Thyroid gland (tissue), 4 donors: Measurements from ENCODE around the gene TSGA10IP. TPM values are rescaled to one million over a fixed set of nuclear protein-coding genes. Genes with fewer than 3 reads are reported as not detected.
"Not testable (repeated sequence)": the region's sequence is repeated elsewhere in the genome, so short reads cannot be mapped to it uniquely, and the experiment has no call there.

ENCODE experiments used
- DNase-seq, 2 donors: peaks; one replicate each; pipeline ENCODE4 v3.0.0-alpha.2; 2019
- H3K27ac ChIP-seq, 3 donors: fragments of 200-600 bp; sonication (generic); 1 replicate in 2 of 3; 2 replicates in 1 of 3; pipeline ENCODE4 v1.5.1; 2016 to 2019; ENCODE audit warnings: mild to moderate bottlenecking in 1 of 3, moderate library complexity in 1 of 3
- H3K27me3 ChIP-seq: fragments of 200-600 bp; sonication (generic); one replicate; pipeline ENCODE4 v1.5.1; 2019
- H3K36me3 ChIP-seq, 2 donors: fragments of 200-600 bp; sonication (generic); one replicate each; pipeline ENCODE4 v1.5.1; 2016 to 2019
- H3K4me1 ChIP-seq, 2 donors: fragments of 200-600 bp; sonication (generic); one replicate each; pipeline ENCODE4 v1.5.1; 2017 to 2019
- H3K4me3 ChIP-seq, 3 donors: fragments of 200-600 bp; sonication (generic); replicated peaks in 1 of 3; 1 replicate in 2 of 3; 2 replicates in 1 of 3; pipeline ENCODE4 v1.5.1; 2016; ENCODE audit warnings: mild to moderate bottlenecking in 1 of 3
- H3K9me3 ChIP-seq: fragments of 200-600 bp; sonication (generic); one replicate; pipeline ENCODE4 v1.5.1; 2017
- CTCF ChIP-seq, 6 experiments: fragments of 200-600 bp in 3 of 6; fragments of 450-650 bp in 3 of 6; sonication (generic) in 3 of 6; IDR thresholded peaks; one replicate each; pipeline ENCODE4 v1.5.1; 2016 to 2019; ENCODE audit warnings: antibody characterized with exemption in 6 of 6, mild to moderate bottlenecking in 2 of 6, inconsistent platforms in 1 of 6, moderate library complexity in 1 of 6
- POLR2A ChIP-seq, 2 donors: fragments of 450-650 bp; IDR thresholded peaks; one replicate each; pipeline ENCODE4 v1.6.1; 2017; ENCODE audit warnings: antibody characterized with exemption in 2 of 2, mild to moderate bottlenecking in 2 of 2, moderate library complexity in 1 of 2
- WGBS, 2 donors: methylation state at CpG; one replicate each; pipeline ENCODE4 v1.1.5; 2017; 5-methylcytosine and 5-hydroxymethylcytosine counted together
- intact Hi-C: fragments of 100-400 bp; cut with DNase I; formaldehyde crosslinking; loops from one replicate; pipeline ENCODE4 v1.15.1; 2023
- total RNA-seq, 4 donors: library from RNA; depleted of rRNA; stranded (reverse); fragments of >200 nt; gene quantifications; one replicate each; pipeline ENCODE4 v1.2.3, GENCODE V29; 2016

TSGA10IP gene
- total RNA-seq, 4 donors from 2014 or later: 0.33 TPM; not detected in 3

DNA sequence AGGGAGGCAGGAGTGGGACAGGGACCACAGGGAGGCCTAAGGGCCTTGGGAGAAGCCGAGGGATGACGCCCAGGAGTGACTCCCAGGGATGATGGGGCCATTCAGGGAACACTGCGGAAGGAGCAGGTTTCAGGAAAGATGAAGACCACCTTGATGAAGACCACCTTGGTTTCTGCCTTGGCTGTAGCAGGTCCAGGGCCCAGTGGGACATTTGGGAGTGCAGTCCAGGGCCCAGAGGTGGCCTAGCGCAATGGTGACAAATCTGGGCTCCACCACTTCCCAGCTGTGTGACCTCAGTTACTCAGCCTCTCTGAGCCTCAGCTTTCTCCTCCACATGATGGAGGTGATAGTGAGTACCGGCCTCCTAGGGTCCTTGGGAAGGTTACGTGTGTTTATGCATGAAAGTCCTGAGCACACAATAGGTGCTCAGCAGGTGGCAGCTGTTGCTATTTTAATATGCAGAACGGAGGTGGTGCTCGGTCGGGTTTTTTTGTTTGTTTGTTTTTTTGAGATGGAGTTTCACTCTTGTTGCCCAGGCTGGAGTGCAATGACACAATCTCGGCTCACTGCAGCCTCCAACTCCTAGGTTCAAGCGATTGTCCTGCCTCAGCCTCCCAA, 770 bp downstream of the TSGA10IP start:
- H3K36me3 ChIP-seq: no peaks in the 10 kb centered on the region
- H3K4me3 ChIP-seq: no peak overlapping the region
- intact Hi-C loops: no loop called here
- H3K9me3 ChIP-seq: no peaks in the 10 kb centered on the region
- TF ChIP-seq POLR2A (IDR thresholded peaks at IDR 0.05) (no peak), CTCF (IDR thresholded peaks at IDR 0.05) (no peak)
- DNase-seq: no peak
- no peaks in the 10 kb centered on the region for H3K27me3 ChIP-seq
- H3K27ac ChIP-seq: no peak overlapping the region
- H3K4me1 ChIP-seq: peaks cover 18 to 31% of the 10 kb centered on the region in 2 donors
- 87 to 90% methylated on average over 11 of the region's 11 CpGs for WGBS, 2 donors

GRCh38 chr11:65946655-65947054, 1.4 kb downstream of the TSGA10IP start:
- H3K27ac ChIP-seq: no peak overlapping the region
- H3K36me3 ChIP-seq: no peaks in the 10 kb centered on the region
- TF ChIP-seq POLR2A (IDR thresholded peaks at IDR 0.05) (no peak), CTCF (IDR thresholded peaks at IDR 0.05) (no peak)
- no peaks in the 10 kb centered on the region for H3K27me3 ChIP-seq
- no peaks in the 10 kb centered on the region for H3K9me3 ChIP-seq
- intact Hi-C loops: no loop called here
- H3K4me3 ChIP-seq: no peak overlapping the region
- DNase-seq: no peak
- peaks cover 12 to 26% of the 10 kb centered on the region in 2 donors for H3K4me1 ChIP-seq
- WGBS, 2 donors: 83 to 90% methylated on average over 3 to 4 of the region's 4 CpGs

DNA sequence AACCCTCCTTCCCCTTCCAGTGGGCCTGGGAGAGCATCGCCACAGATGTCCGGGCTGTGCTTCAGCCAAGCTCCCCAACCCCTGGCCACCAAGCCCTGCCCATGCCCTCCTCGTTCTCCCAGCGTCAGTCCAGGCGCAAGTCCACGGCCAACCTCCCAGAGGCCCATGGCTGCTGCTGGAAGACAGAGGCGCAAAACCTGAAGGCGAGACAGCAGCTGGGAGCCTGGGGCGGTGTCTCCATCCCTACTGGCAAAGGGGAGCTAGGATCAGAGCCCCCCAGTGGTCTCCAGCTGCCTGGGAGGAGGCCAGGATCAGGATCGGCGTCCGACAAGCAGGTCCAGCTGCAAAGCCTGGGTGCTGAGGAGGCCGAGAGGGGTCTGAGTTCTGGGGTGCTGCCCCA, 1.9 kb downstream of the TSGA10IP start:
- no peak overlapping the region for H3K27ac ChIP-seq
- no peaks in the 10 kb centered on the region for H3K27me3 ChIP-seq
- no peak for TF ChIP-seq POLR2A (IDR thresholded peaks at IDR 0.05)
- TF ChIP-seq CTCF (IDR thresholded peaks at IDR 0.05): no peak
- 75 to 91% methylated on average over 11 to 13 of the region's 13 CpGs for WGBS, 2 donors
- DNase-seq: no peak
- H3K9me3 ChIP-seq: no peaks in the 10 kb centered on the region
- intact Hi-C loops: no loop called here
- peaks cover 12 to 29% of the 10 kb centered on the region in 2 donors for H3K4me1 ChIP-seq
- H3K4me3 ChIP-seq: no peak overlapping the region
- no peaks in the 10 kb centered on the region for H3K36me3 ChIP-seq

GRCh38 chr11:65947603-65948125, 2.4 kb downstream of the TSGA10IP start:
- Histone ChIP-seq H3K4me1 (peaks cover 8 to 27% of the 10 kb centered on the region in 2 donors), H3K27me3 (no peaks in the 10 kb centered on the region), H3K36me3 (no peaks in the 10 kb centered on the region), H3K27ac (no peak overlapping the region), H3K9me3 (no peaks in the 10 kb centered on the region), H3K4me3 (no peak overlapping the region)
- intact Hi-C loops: no loop called here
- WGBS, 2 donors: 83 to 86% methylated on average over 12 of the region's 12 CpGs
- no peak for TF ChIP-seq CTCF (IDR thresholded peaks at IDR 0.05)
- TF ChIP-seq POLR2A (IDR thresholded peaks at IDR 0.05): no peak
- DNase-seq: no peak

DNA sequence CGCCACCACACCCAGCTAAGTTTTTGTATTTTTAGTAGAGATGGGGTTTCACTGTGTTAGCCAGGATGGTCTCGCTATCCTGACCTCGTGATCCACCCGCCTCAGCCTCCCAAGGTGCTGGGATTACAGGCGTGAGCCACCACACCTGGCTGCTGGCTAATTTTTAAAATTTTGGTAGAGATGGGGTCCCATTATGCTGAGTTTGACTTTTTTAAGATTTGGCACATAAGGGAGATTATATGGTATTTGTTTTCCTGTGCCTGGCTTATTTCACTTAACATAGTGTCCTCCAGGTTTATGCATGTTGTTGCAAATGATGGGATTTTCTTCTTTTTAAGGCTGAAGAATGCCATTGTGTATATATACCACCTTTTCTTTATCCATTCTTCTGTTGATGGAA, 5.4 kb downstream of the TSGA10IP start:
- H3K9me3 ChIP-seq, DNase-seq, H3K4me1 ChIP-seq, intact Hi-C loops, H3K27ac ChIP-seq, H3K27me3 ChIP-seq, H3K36me3 ChIP-seq, H3K4me3 ChIP-seq: not testable (repeated sequence)
- 96 to 100% methylated on average over 5 of the region's 5 CpGs for WGBS, 2 donors

GRCh38 chr11:65951641-65952040, 6.4 kb downstream of the TSGA10IP start:
- H3K36me3 ChIP-seq, H3K4me1 ChIP-seq, H3K27me3 ChIP-seq, H3K27ac ChIP-seq, H3K9me3 ChIP-seq, H3K4me3 ChIP-seq, intact Hi-C loops, DNase-seq: not testable (repeated sequence)
- WGBS, 2 donors: 43 to 53% methylated on average over 3 of the region's 3 CpGs
